HG03139 (cell line): ENCODE results near the gene MPL.
A peak's percentile ranks its signal among the peaks of the same experiment; 100 is the strongest.
"Not testable (repeated sequence)": the region's sequence is repeated elsewhere in the genome, so short reads cannot be mapped to it uniquely, and the experiment has no call there.

Experiments
- ATAC-seq: cut with Tn5 transposase; IDR thresholded peaks from one replicate; pipeline ENCODE4 v1.9.1; 2021; ENCODE audit not compliant: unreplicated experiment

Gene MPL

DNA sequence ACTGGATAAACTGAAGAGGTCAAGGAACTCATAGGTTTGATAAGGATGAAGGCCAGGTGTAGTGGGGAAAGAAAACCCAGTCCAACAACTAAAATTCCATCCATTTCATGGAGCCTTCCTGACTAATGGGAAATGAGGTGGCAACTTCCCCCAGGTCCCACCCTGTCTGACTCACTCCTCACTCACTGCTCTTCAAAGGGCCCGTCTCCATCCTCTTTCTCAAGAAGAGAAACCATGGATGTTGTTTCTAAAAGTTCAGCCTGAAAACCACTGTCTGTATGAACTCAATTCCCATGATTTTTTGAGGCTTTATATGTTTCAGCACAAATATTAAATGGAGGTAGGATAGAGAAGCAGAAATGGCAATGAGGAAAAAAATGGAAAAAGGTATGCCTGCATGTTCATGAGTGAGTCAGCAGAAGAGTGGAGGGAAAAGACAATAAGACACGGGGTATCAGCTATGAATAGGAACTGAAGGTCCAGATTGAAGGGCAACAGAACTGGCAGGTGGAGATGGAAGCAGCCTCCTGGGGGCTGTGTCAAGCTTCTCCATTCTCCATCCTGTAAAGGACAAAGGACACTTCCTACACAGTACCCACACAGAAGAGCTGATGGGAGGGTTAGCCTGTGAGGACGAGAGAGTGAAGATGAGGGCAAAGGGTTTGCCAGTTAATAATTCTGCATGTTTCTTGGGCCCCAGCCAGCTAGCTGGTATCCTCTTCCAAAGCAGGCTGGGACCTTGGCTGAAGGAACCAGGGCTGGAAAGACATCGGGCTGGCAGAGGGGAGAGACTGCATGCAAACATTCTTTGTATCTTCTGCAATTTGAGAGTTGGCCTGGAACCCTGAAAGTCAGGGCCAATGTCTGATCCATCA is 35.7 kb downstream of the MPL start:
- ATAC-seq = no peak

DNA sequence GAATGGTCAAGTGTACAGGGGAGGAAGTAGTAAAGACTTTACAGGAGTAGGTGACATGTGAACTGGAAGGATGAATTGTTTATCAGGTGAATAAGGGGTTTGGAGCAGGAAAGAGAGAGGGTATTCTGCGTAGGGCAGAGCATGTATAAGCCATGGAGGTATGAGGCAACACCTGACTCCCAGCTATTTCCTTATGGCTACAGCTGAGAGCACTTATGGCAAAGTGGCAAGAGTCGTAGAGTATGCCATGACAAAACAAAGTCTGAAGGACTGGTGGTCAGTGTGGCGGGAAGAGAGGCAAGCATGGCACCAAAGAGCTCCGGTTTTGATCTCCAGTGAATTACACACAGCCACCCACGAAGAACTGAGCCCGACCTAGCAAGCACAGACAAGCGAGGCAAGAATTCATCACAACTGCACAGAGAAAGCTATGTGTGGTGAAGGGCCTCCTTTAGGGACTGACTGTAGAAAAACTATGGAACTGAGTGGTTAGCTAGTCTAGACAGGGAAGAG is 39.2 kb downstream of the MPL start:
- ATAC-seq = no peak

DNA sequence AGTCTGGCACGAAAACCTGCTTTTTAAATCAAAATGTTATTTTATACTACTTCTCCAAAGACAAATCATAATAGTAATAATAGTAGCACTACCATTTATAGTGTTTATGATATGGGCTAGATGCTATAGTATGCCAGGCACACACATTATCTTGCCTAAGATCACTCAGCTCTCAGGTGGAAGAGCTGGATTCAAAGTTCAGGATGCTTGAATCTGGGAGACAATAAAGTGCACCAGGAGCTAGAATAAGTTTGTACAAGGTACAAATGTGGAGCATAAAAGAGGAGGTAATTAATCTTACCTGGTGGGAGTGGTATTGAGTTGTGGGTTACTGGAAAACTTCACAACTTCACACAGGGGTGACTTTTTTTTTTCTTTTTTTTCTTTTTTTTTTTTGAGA is 40.2 kb downstream of the MPL start:
- no peak for ATAC-seq

DNA sequence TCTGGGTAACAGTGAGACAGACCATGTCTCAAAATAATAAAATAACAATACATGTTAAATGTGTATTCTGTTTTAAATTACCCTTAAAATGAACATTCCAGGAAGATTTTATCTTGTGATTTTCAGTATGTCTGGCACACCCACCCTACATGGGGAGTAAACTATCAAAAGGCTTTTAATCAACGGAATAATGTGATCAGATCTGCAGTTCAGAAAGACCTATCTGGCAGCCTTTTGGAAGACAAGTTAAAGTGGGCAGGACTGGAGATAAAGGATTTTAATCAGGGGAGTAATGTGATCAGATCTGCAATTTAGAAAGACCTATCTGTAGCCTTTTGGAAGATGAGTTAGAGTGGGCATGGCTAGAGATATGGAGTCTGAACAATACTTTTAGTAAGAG is 41.9 kb downstream of the MPL start:
- ATAC-seq = no peak

DNA sequence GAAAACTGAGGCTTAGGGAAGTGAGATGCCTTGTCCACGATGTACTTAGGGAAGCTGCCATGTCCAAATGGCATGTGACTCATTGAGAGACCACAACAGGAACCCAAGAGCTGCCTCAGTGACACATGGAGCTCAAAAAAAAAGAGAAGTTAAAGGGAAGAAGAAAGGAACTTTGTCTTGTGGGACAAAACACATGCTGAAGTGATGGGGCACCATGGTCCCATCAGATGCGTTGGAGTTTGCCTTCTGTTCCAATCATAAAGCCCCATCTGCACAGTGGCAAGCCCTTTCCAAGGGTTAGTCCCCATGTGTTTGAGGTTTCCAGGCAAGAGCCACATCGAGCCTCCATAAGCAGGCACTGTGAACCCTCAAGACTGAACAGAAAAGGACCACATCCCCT is 44.0 kb downstream of the MPL start:
- no peak for ATAC-seq

DNA sequence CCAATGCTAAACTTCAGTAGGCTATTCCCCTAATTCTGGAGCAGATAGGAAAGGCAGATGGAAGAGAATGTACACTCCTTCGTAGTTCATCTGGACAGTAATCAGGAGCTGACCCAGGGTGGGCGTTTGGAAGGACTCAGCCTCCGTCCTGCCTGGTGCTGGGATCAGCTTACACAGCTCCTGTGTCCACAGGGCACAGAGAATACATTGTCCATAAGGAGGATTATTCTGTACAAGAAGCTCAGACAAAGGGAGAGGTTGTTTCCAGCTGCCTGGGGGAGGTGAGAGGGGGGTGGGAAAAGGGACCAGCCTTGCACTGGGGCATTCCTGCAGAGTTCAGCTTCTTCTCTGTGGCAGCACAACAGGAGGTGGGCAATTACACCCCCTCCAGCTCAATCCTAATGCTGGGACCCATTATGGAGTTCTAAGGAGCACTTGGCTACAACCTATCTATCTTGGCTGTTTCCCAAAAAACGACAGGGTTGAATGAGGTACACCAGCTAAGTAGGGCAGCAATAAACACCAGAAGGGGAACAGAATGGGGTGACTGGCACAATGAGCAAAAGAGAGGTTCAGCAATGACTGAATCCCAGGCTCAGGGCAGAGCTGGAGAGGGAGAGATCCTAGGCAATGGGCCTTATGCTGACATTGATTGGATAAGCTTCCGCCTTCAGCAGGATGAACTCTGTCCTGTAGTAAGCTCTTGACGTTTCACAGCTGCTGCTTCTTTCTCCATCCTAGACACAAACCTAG is 44.6 kb downstream of the MPL start:
- ATAC-seq = no peak

DNA sequence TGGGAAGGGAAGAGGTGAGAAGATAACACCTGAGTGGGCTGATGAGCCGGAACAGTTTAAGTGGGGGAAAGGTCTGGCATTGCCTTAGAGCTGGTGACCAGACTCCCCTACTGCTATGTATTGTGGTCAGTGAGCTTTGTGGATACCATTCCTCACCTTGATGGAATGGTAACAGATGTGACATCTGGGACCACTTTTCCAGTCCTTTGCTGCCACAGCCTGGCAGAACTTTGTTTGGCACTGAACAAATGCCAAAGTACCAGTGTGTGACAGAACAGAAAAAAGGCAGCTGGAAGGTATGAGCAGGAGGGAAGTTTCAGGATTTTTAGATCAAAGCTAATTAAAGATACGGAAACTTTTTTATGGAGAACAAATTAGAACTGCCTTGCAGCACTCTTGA is 45.8 kb downstream of the MPL start:
- no peak for ATAC-seq

DNA sequence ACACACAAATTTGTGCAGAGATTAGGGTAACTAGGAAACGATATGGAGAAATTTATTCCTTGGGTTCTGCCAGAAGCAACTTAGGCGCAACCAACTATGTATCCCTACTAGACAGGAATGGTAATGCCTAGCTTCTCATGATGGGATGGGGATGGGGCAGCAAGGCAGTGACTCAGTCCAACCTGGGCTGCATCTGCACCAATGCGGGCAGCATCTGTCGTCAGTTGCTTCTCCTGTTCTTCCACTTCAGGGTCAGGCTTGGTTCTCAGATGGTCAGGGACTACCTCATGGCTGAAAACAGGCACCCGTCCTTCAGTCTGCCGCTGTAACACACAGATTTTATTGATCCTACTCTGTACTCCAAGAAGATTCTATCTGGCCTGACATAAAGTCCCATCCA is 49.1 kb downstream of the MPL start:
- ATAC-seq = no peak

DNA sequence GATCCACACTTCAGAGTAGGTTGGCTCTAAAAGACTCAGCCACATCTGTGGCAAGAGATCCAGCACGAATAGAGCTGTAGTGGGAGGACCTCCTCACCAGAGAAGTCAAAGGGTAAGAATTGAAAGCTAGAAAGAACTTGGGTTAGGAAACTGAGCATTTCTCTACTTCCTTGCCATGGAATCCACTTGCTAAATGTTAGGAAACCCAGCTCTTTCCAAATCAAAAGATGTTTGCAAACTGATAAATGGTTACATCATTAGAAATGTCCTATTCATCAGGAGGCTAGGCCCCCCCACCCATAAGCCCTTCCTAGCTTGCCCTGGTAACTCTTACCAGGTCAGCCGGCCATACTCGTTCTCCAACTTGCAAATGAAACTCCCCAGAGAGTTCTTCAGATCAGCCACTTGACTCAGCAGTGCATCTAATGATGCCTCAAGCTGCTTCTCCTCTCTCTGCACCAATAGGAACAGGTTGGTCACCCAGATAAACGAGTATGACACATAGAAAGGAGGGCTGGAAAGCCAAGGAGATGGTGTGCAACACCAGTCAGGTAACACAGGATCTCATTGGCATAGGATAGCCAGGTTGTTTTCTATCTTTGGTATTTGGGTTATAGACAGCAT is 50.5 kb downstream of the MPL start:
- ATAC-seq = no peak

DNA sequence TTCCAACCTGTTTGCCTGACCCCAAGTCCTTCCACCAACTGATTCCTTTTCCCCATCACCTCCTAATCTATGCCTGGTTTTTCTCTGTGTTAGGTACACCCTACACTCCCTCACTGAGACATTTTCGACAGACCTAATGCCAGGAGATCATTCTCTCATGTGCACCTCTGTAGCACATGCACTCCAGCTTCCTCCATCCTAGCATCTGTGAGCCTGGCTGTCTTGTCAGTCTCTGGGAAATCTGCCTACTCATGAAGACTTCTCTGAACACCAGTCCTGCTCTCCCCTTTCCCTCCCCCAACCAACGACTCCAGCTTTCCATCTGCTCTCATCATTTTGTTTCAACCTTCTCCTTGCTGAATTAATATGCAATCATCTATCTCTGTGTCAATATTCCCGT is 51.0 kb downstream of the MPL start:
- ATAC-seq = no peak

DNA sequence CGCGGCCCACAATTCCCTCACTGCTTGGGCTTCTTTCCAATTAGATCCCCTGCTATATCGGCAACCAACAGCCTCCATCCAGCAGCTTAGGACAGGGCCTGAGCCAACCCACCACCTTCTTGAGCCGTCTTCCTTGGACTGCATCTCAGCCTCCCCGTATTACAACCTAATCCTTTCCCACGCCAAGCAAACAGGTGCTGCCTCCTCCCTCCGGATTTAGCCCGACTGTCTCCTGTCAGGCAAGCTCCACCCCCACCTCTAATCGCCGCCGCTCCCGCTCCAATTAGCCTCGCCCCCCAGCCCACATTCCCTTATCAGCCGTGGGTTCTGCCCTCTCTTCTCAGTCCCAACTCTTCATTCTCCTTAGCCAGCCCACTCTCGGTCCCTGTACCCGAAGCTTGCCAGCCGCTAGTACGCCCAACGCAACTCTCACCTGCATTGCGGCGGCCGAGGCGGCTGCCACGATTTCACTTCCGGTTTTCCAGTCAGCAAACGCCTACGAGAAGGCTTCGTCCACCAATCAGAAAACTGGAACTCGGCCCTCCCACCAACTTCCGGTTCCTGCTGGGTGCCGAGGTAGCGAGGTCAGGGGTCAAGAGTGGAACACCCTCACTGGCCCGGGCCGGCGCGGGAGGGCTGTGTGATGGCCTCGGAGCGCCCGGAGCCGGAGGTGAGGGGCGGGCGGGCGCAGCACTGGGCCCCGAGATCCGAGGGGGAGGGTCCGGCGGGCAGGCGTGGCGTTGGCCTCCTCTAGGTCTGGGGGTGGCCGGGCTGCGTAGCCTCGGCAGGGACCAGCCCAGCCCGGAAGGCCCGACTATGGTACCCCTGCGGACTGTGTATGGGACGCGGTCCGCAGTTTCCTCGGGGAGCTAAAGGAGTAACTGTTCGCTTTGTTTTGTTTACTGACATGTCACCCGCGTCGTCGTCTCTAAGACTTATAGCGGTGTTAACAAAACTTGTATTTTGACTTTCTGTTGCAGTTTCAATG is 52.0 kb downstream of the MPL start, which contains the start of the genes MED8 and SZT2:
TSS of gene MED8 (minus strand) at position 475 of the 988 bp plus-strand sequence. CDS start at position 439, 36 bp downstream.
TSS of gene SZT2 (plus strand) at position 574 of the 988 bp plus-strand sequence. CDS start at position 644, 70 bp downstream.
- peak; percentile 86 for ATAC-seq

DNA sequence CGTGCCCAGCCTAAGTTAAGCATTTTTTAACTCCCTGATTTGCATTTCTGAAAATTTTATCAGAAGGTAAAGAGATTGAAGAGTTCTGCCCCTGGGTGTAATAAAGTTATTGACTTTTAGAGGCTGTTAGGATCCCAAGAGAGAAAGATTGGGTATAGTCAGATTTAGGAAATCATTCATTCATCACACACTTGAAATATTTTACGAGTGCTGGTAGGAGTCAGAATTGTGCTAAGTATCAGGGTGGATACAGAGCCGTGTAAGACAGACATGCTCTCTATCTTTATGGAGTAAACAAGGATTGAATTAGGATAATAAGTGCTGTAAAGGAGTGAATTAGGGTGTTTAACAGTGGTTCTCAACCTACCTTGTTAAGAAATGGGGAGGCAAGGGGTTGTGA is 55.1 kb downstream of the MPL start:
- no peak for ATAC-seq

DNA sequence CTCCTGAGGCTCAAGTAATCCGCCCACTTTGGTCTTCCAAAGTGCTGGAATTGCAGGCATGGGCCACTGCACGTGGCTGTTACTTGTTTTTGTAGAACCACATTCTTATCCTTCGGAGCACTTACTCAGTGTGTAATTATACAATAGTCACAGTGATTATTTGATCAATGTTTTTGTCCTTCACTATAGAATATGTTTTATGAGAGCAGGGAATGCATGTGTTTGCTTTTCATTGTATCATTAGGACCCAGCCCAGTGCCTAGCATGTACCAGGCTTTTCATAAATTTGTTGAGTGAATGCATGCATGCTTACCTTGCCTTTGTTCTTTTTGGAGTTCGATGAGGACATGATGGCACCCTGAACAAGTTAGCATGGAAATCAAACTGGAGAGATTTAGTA is 57.9 kb downstream of the MPL start:
- ATAC-seq = no peak

DNA sequence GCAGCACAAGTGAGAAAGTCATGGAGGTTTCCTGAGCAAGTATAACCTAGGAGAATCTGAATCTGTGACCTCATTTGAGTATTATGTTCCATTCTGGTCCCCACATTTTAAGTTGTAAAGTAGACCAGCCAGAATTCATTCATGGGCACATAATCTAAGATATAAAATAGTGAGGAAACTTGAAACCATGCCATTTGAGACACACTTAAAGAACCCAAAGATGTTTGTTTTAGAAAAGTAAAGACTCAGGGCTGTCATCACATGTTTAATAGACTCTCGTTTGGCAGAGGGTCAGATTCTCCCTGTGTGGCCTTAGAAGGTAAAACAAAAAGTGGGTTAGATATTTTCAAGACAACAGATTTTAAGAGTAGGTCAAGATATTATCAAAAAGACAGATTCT is 58.4 kb downstream of the MPL start:
- no peak for ATAC-seq

DNA sequence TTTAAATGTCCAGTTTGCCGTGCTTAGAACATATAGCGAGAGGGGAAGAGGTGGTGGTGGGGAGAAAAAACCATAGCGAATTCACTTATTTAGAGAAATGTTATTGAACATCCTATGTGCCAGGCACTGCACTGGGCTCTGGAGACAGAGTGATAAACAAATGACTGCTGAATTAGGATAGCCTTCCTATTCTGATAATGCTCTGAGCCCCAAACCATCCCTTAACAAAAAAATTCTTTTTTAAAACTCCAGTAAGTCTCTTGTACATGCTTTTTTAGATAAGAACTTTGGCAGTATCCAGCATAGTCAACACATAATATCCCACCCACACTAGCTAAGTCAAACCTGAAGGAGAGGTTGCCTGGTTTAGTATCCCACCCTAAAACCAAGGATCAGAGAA is 60.6 kb downstream of the MPL start:
- no peak for ATAC-seq

DNA sequence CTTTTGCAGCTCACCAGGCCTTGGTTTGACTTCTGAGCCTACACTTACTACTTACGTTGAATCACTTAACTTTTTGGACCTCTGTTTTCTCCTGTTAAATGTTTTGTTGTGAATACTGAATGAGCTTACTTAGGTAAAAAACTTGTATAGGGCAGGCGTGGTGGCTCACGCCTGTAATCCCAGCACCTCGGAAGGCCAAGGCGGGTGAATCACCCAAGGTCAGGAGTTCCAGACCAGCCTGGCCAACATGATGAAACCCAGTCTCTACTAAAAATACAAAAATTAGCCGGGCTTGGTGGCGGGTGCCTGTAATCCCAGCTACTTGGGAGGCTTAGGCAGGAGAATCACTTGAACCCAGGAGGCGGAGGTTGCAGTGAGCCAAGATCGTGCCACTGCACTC is 62.8 kb downstream of the MPL start:
- ATAC-seq = not testable (repeated sequence)

DNA sequence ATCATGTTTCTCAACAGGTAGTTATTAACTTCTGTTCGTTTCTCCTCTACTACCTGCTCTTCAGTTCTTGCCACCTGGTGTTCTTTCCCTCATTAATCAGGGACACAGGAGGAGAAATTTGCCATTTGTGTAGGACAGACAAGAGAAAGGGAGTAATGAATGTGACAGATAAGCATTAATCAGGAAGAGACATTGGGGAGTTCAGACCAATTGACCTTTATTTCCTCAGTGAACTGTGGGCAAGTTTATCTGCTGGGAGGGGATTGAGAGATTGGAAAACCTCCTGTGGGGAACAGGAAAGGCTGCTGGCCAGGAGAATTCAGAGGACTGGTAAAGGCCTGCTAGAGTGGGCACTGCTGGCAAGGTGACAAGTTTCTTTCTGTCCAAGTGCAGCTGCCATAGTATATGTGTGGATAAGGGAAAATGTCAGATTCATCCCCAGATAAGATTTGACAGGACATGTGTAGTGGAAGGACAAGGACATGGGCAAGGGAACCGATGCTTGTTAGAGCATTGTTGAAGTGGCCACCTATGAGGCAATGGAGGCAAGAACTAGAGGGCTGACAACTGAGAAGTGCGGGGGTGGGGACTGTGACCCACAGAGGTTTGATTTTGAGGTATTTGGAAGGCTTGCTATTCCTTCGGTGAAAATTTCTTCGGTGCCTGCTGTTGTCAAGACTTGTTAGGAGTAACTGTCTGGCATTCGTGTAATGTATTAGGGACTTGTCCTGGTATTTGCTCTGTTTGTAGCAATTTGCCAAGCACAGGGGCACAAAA is 64.7 kb downstream of the MPL start:
- no peak for ATAC-seq
